ENCODE data around the gene IDUA. TPM values are rescaled to one million over a fixed set of nuclear protein-coding genes. Genes with fewer than 3 reads are reported as not detected.
"Not testable (repeated sequence)": the region's sequence is repeated elsewhere in the genome, so short reads cannot be mapped to it uniquely, and the experiment has no call there.

The IDUA gene
- polyA plus RNA-seq, 12 donors = 6.8 to 19.7 (median 11.1) TPM; not detected in 1

DNA sequence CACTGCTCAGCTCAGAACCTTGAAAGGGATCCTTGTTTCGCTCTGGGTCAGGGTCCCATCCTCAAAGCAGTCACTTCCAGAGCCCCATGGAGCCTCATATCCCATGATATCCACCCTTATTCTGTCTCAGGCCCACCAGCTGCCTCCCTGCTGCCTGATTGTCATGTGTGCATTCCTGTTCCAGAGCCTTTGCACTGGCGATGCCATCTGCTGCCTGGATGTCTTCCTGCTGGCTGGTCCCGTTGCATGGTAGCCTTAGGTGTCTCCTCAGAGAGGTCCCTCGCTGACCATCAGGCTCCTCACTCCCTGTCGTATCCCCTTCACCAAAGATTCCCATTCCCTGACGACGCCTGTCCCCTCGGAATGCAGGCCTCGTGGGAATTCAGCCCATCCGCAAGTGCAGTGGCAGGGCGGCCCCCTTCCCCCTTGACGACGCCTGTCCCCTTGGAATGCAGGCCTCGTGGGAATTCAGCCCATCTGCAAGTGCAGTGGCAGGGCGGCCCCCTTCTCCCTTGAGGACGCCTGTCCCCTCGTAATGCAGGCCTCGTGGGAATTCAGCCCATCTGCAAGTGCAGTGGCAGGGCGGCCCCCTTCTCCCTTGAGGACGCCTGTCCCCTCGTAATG lies 12.5 kb downstream of the IDUA start:
- not testable (repeated sequence) for DNase-seq

GRCh38 chr4:999882-1000425 lies 13.1 kb downstream of the IDUA start:
- no peak for DNase-seq

GRCh38 chr4:1000686-1001260 lies 13.9 kb downstream of the IDUA start:
- DNase-seq = no peak

DNA sequence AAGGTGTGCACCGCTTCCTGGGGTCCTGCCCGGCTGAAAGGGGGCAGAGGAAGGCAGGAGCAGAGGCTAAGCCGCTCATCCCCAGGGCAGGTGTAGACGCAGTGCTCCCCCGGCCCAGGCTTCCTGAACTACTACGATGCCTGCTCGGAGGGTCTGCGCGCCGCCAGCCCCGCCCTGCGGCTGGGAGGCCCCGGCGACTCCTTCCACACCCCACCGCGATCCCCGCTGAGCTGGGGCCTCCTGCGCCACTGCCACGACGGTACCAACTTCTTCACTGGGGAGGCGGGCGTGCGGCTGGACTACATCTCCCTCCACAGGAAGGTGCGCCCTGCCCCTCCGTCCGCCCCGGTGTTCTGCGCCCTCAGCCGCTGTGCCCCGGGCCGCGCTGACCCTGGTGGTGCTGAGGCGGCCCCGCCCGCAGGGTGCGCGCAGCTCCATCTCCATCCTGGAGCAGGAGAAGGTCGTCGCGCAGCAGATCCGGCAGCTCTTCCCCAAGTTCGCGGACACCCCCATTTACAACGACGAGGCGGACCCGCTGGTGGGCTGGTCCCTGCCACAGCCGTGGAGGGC lies 14.8 kb downstream of the IDUA start:
- DNase-seq = no peak

DNA sequence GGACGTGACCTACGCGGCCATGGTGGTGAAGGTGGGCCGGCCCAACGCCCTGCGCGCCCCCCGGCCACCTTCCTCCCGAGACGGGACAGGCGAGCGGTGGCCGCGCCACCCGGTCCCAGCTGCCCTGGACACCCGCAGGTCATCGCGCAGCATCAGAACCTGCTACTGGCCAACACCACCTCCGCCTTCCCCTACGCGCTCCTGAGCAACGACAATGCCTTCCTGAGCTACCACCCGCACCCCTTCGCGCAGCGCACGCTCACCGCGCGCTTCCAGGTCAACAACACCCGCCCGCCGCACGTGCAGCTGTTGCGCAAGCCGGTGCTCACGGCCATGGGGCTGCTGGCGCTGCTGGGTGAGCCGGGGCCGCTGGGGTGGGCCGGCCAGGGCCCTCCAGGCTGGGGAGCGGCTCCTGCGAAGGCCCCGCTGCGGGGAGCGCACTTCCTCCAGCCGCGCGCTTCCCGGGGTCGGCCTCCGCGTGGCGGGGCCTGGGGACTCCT lies 15.3 kb downstream of the IDUA start:
- DNase-seq = no peak

DNA sequence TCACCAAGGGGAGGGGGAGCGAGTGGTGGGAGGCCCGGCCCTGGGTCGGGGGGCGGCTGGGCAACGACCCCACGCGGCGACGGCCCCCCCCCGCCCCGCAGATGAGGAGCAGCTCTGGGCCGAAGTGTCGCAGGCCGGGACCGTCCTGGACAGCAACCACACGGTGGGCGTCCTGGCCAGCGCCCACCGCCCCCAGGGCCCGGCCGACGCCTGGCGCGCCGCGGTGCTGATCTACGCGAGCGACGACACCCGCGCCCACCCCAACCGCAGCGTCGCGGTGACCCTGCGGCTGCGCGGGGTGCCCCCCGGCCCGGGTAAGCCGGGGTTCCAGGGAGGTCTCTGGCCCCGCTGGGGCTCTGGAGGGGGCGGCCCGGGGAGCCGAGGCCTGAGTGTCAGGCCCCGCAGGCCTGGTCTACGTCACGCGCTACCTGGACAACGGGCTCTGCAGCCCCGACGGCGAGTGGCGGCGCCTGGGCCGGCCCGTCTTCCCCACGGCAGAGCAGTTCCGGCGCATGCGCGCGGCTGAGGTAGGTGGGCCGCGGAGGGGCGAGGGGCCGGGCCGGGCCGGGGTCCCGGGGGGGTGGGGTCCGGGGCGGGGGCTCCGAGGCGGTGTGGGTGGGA lies 15.9 kb downstream of the IDUA start:
- no peak for DNase-seq

GRCh38 chr4:1003271-1004070 lies 16.6 kb downstream of the IDUA start:
- no peak for DNase-seq

DNA sequence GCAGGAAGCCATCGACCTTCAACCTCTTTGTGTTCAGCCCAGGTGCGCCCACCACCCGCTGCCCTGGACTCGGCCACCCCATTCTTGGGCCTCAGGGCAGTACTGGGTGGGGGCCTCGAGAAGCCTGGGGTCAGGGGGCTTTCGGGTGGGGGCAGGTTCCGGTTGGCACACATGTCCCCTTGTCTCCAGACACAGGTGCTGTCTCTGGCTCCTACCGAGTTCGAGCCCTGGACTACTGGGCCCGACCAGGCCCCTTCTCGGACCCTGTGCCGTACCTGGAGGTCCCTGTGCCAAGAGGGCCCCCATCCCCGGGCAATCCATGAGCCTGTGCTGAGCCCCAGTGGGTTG lies 17.2 kb downstream of the IDUA start:
- DNase-seq = no peak

GRCh38 chr4:1004557-1005485 lies 18.0 kb downstream of the IDUA start:
- no peak for DNase-seq

DNA sequence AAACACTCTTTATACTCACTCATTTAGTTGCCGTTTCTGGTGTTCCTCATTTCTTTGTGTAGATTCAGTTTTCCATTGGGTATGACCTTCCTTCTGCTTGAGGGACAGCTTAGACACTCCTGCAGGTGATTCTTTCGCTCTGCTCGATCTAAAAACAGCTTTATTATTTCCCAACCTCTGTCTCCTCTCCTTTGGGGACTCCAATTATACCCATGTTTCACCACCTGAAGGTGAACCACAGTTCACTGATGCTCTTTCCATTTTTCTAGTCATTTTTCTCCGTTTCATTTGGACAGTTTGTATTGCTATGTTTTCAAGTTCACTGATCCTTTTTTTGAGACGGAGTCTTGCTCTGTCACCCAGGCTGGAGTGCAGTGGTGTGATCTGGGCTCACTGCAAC lies 20.0 kb downstream of the IDUA start:
- DNase-seq = no peak

GRCh38 chr4:1008840-1009541 lies 22.1 kb downstream of the IDUA start:
- DNase-seq = peak; percentile 38

DNA sequence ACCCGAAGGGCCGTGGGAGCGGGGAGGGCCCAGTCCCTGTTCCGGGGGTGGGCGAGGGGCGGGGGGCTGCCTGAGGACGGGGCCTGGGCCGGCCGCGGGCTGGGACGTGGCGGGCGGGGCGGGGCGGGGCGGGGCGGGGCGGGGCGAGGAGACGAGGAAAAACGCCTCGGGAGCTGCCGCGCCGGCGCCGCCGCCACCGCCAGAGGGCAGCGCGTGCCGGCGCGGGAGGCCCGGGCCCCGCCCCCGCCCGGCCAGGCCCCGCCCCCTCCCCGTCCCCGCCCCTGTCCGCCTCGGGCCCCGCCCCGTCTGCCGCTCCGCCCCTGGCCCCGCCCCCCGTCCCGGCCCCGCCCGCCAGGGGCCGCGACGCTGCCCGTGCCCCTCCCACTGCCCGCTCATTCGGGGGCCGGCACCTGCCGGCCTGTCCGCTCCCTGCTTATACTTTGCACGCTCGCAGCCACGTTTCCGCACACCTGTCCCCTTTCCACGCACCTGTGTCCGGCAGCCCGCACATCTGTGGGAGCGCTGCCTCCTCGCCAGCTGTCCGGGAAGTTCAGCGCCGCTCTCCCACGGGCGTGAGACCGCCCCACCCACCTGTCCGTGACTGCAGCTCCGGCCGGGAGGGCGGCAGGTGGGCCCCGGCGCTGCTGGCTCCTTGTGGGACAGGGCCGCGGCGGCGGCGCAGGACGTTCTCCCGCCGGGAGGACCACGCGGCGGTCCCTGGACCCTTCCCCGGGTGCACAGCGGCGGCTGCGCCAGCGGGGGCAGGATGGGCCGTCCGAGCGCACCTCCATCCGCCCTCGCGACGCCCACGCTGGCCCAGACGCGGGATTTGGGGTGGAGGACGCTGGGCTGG lies 22.9 kb downstream of the IDUA start:
- peak; percentile 48 for DNase-seq

- peak; percentile 37 for DNase-seq
These were observed 23.7 kb downstream of the IDUA start for GRCh38 chr4:1010395-1011021.

GRCh38 chr4:1011022-1011665 lies 24.3 kb downstream of the IDUA start, which contains the start of gene FGFRL1:
Gene FGFRL1, plus strand, starts transcription at chr4:1011626. Its CDS starts 860 bp downstream, at chr4:1012486.
- DNase-seq = peak; percentile 89

- no peak for DNase-seq
These were observed 24.8 kb downstream of the IDUA start for GRCh38 chr4:1011666-1012033.

GRCh38 chr4:1012034-1012739 lies 25.3 kb downstream of the IDUA start:
- no peak for DNase-seq
